Measurements from ENCODE around the gene RPN1.

DNA sequence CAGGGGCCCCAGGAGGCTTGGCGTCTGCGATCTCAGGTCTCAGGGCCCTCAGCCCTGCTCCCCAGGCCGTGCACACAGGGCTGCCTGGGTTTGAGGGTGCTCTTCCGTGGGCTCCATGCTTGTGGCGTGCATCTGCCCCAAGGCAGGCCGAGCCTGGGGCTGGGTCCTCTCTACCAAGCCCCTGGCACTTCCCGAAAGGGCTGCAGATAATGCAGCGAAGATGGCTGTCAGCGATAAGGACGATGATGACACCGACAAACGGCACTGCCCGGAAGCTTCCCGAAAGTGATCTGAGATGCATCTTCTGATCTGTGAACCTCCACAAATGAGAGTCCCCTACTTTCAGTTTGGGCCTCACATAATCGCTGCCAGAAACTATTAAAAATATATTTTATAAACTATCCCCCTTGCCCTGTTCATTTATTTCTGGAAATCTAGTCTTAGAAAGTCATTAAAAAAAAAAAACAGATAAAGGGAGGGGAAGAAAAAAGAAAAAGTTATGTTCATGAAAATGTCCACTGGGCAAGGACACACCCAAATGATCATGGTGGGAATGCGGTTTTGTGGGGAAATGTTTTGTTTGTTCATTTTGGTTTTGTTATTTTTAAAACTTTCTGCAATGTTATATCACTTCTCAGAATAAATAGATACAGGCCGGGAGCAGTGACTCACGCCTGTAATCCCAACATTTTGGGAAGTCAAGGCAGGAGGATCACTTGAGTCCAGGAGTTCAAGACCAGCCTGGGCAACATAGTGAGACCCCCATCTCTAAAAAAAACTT, 51.5 kb downstream of the RPN1 start:
- TF ChIP-seq, protein P1, sequence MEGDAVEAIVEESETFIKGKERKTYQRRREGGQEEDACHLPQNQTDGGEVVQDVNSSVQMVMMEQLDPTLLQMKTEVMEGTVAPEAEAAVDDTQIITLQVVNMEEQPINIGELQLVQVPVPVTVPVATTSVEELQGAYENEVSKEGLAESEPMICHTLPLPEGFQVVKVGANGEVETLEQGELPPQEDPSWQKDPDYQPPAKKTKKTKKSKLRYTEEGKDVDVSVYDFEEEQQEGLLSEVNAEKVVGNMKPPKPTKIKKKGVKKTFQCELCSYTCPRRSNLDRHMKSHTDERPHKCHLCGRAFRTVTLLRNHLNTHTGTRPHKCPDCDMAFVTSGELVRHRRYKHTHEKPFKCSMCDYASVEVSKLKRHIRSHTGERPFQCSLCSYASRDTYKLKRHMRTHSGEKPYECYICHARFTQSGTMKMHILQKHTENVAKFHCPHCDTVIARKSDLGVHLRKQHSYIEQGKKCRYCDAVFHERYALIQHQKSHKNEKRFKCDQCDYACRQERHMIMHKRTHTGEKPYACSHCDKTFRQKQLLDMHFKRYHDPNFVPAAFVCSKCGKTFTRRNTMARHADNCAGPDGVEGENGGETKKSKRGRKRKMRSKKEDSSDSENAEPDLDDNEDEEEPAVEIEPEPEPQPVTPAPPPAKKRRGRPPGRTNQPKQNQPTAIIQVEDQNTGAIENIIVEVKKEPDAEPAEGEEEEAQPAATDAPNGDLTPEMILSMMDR (IDR thresholded peaks at IDR 0.05): no peak
- no peak for TF ChIP-seq POLR2AphosphoS5 (IDR thresholded peaks at IDR 0.05)
- TF ChIP-seq POLR2A (IDR thresholded peaks at IDR 0.05): no peak

Data from sigmoid colon (tissue), 4 donors.